ENCODE data around the gene DGKI.

Gene DGKI

GRCh38 chr7:137801003-137801402, 45.8 kb downstream of the DGKI start:
- Mint-ChIP-seq H3K27ac (no peak overlapping the region), H3K4me1 (no peaks in the 10 kb centered on the region), H3K36me3 (no peaks in the 10 kb centered on the region), H3K9me3 (no peaks in the 10 kb centered on the region), H3K27me3 (no peaks in the 10 kb centered on the region), H3K4me3 (no peak overlapping the region)
- CTCF ChIA-PET = no interaction called here
- no peak for DNase-seq

GRCh38 chr7:137798073-137798763, 48.6 kb downstream of the DGKI start:
- Mint-ChIP-seq H3K4me3 (no peak overlapping the region), H3K9me3 (no peaks in the 10 kb centered on the region), H3K27ac (no peak overlapping the region), H3K4me1 (no peaks in the 10 kb centered on the region), H3K36me3 (no peaks in the 10 kb centered on the region), H3K27me3 (no peaks in the 10 kb centered on the region)
- CTCF ChIA-PET = no interaction called here
- no peak for DNase-seq

- Mint-ChIP-seq H3K4me1 (no peaks in the 10 kb centered on the region), H3K4me3 (no peak overlapping the region), H3K27ac (no peak overlapping the region), H3K36me3 (no peaks in the 10 kb centered on the region), H3K9me3 (no peaks in the 10 kb centered on the region), H3K27me3 (no peaks in the 10 kb centered on the region)
- no peak for DNase-seq
- CTCF ChIA-PET = no interaction called here
Measured at GRCh38 chr7:137795211-137795610, 51.6 kb downstream of the DGKI start.

DNA sequence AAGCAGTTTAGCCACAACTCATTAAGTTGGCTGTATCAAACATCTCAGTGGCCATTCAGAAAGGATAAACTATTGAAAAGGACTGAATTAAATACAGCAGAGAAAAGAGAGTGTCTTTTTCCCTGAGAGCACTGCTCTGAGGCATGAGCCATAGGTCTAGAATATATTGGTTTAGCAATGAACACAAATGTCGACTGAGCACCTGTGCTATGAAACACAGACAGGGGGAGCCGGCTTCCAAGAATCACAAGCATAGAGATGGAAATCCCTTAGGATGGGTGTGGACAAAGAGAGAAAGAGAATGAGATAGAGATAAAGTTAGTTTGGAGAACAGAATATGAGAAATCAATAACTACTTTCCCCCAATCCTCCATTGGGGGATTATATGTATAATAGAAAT, 54.8 kb downstream of the DGKI start:
- CTCF ChIA-PET = interaction anchor here (0.9 kb wide), 1 partner anchor 165 kb away, joined by 3 read pairs; no protein-coding TSS in a partner anchor
- Mint-ChIP-seq H3K4me3 (no peak overlapping the region), H3K27ac (no peak overlapping the region), H3K36me3 (no peaks in the 10 kb centered on the region), H3K27me3 (no peaks in the 10 kb centered on the region), H3K4me1 (no peaks in the 10 kb centered on the region), H3K9me3 (no peaks in the 10 kb centered on the region)
- no peak for DNase-seq

DNA sequence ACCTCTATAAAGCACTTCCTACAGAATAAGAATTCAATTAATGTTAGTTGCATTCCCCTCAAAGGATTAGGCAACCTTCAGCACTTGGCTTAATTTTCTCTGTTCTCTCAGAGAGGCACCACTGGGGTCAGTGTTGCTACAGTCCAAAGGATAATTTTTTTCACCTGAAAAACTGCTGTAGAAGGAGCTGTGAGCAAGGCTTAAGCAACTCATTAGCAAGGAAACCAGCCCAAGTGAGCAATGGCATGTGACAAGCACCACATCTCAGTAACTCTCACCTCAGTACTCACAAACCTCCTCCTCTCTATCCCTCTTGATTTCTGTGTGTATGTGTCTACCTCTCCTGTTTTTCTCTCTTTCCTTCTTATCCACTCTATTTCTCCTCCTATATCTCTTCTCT, 55.9 kb downstream of the DGKI start:
- Mint-ChIP-seq H3K4me3 (no peak overlapping the region), H3K4me1 (no peaks in the 10 kb centered on the region), H3K9me3 (no peaks in the 10 kb centered on the region), H3K36me3 (no peaks in the 10 kb centered on the region), H3K27ac (no peak overlapping the region), H3K27me3 (no peaks in the 10 kb centered on the region)
- no peak for DNase-seq
- CTCF ChIA-PET = interaction anchor here (1.1 kb wide), 1 partner anchor 110 kb away, joined by 3 read pairs; no protein-coding TSS in a partner anchor

DNA sequence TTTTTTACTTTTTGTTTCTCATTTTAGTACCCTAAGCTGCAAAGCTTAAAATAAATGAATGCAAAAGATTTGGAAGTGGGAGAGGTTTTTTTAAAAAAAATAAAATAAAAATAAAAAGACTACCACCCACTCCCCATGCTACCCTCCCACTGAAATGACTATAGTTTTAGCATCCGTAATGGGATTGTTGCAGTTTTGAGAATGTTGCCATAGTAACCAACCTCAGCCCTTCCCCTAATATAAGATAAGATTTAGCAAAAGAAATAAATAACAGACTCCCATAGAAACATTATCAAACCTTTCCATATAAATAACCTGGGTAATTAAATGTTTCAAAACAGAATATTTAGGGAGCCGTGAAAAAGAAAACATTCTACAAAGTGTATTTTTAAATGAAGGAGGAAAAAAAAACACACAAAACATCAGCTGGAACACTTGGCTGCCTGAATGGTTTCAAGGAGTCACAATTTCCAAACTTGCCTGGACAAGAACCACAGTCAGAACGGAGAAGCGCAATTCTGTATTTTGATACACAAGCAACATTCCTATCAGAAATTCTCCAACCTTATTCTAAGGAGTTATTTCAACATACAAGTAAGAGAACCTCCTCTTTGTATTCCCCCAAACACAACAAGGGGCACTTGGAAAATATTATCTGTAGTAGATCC, 57.4 kb downstream of the DGKI start:
- CTCF ChIA-PET = no interaction called here
- Mint-ChIP-seq H3K9me3 (no peaks in the 10 kb centered on the region), H3K4me3 (no peak overlapping the region), H3K27ac (no peak overlapping the region), H3K4me1 (no peaks in the 10 kb centered on the region), H3K36me3 (no peaks in the 10 kb centered on the region), H3K27me3 (no peaks in the 10 kb centered on the region)
- DNase-seq = no peak

DNA sequence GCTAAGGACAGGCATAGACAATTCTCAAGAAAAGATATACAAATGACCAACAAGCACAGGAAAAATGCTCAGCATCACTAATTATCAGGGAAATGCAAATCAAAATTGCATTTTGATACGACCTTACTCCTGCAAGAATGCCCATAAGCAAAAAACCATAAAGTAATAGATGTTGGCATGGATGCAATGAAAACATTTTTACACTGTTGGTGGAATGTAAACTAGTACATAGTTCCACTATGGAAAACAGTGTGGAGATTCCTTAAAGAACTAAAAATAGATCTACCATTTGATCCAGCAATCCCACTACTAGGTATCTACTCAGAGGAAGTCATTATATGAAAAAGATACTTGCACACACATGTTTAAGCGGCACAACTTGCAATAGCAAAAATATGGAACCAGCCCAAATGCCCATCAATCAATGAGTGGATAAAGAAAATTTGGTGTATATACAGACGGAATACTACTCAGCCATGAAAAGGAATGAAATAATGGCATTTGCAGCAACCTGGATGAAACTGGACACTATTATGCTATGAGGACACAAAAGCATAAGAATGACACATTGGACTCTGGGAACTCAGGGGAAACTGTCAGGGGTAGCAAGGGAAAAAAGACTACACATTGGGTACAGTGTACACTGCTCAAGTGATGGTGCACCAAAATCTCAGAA, 59.3 kb downstream of the DGKI start:
- Mint-ChIP-seq H3K4me3 (no peak overlapping the region), H3K9me3 (no peaks in the 10 kb centered on the region), H3K4me1 (no peaks in the 10 kb centered on the region), H3K27ac (no peak overlapping the region), H3K27me3 (no peaks in the 10 kb centered on the region), H3K36me3 (no peaks in the 10 kb centered on the region)
- DNase-seq = no peak
- CTCF ChIA-PET = no interaction called here

DNA sequence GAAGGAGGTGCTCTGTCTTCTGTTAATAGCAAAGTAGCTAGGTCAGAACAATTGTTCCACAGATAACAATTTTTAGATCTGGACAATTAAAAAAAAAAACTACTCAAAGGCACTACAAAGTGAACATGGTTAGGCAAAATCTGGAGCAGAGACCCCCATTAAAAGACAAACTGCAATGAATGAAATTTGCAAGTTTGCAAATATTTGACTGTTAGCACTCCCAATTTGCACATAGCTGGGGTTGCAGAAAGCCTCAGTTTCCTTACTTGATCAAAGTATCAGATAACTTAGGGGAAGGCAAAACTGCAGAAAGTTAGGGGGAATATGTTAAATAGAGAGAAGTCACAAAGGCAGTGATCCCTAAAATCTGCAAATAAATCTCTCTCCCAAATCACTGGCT, 68.3 kb downstream of the DGKI start:
- H3K36me3 Mint-ChIP-seq = no peaks in the 10 kb centered on the region
- H3K4me1 Mint-ChIP-seq = no peaks in the 10 kb centered on the region
- no peak overlapping the region for H3K4me3 Mint-ChIP-seq
- no peak overlapping the region for H3K27ac Mint-ChIP-seq
- H3K27me3 Mint-ChIP-seq = peaks cover 5% of the 10 kb centered on the region
- CTCF ChIA-PET = no interaction called here
- no peaks in the 10 kb centered on the region for H3K9me3 Mint-ChIP-seq
- no peak for DNase-seq

DNA sequence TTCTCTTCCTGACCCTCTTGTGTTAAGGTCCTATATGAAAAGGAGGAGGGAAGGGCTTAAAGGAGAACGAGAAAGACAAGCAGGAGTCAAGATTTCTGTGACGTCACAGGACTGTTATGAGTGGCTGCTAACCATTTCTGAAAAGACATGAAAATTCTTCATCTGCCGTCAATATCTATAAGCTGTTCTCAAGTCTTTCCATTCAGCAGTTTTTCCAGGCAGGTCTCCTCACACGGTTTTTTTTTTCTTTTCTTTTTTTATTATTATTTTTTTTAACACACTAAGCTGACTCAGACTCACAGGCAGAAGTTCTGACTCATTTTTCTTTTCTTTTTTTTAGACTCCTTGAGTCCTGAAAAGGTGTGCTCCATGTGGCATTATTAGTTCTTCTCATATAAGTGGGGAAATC, 72.0 kb downstream of the DGKI start:
- no peaks in the 10 kb centered on the region for H3K36me3 Mint-ChIP-seq
- H3K27me3 Mint-ChIP-seq = no peaks in the 10 kb centered on the region
- H3K9me3 Mint-ChIP-seq = no peaks in the 10 kb centered on the region
- CTCF ChIA-PET = no interaction called here
- no peak overlapping the region for H3K4me3 Mint-ChIP-seq
- DNase-seq = no peak
- no peak overlapping the region for H3K27ac Mint-ChIP-seq
- no peaks in the 10 kb centered on the region for H3K4me1 Mint-ChIP-seq

DNA sequence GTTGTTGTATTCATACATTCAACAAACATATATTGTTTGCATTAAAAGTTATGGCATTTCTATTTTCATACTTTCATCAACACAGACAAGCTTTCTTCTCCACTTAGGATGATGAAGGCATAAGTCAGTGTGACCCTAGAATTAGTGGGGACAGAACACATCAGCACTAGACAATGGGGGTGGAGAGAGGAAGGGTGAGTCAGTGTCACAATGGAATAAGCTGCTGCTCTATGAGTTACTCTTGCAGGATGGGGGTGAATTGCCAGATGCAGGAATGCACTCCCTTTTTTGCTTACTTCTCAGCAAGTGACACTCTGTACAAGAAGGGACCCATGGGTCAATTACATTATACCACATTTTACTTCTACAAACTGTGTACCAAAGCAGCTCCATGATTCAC, 74.0 kb downstream of the DGKI start:
- H3K27ac Mint-ChIP-seq = no peak overlapping the region
- H3K27me3 Mint-ChIP-seq = peaks cover 3% of the 10 kb centered on the region
- no peak for DNase-seq
- CTCF ChIA-PET = no interaction called here
- no peak overlapping the region for H3K4me3 Mint-ChIP-seq
- H3K4me1 Mint-ChIP-seq = no peaks in the 10 kb centered on the region
- H3K9me3 Mint-ChIP-seq = no peaks in the 10 kb centered on the region
- no peaks in the 10 kb centered on the region for H3K36me3 Mint-ChIP-seq

DNA sequence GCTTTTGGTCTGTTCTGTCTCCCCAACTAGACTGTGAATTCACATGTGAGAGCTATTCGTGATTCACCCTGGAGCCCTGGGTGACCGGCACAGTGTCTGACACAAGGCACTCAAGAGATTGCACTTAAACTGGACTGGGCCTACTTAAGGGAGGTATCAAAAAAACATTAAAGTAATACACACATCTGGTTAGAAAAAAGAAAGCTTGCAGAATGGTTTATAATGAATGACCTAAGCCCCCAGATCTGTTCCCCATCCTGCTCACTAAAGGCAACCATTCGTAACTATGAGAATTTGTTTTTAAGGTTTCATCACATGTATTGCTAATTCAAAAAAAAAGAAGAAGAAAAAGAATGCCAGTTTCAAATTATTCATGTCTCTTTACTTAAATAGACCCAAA, 74.5 kb downstream of the DGKI start:
- no peak for DNase-seq
- no peaks in the 10 kb centered on the region for H3K36me3 Mint-ChIP-seq
- peaks cover 3% of the 10 kb centered on the region for H3K27me3 Mint-ChIP-seq
- CTCF ChIA-PET = no interaction called here
- H3K9me3 Mint-ChIP-seq = no peaks in the 10 kb centered on the region
- no peak overlapping the region for H3K4me3 Mint-ChIP-seq
- H3K4me1 Mint-ChIP-seq = no peaks in the 10 kb centered on the region
- H3K27ac Mint-ChIP-seq = no peak overlapping the region

- H3K27ac Mint-ChIP-seq = no peak overlapping the region
- H3K9me3 Mint-ChIP-seq = no peaks in the 10 kb centered on the region
Measured at GRCh38 chr7:137771679-137772078, 75.1 kb downstream of the DGKI start.

DNA sequence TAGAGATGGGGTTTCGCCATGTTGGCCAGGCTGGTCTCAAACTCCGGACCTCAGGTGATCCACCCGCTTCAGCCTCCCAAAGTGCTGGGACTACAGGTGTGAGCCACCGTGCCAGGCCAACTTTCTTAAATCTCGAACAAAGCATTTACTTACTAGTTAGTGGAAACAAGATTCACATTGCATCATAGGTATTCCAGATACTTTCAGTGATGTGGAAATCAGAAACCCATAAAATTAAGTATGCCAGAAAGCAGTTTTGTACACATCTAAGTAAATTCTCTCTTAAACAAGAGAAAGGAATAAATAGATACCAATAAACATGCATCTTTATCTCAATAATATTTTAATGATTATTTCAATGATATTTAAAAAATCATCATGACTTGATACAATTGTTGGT, 75.5 kb downstream of the DGKI start:
- Mint-ChIP-seq H3K27ac (no peak overlapping the region), H3K36me3 (no peaks in the 10 kb centered on the region), H3K9me3 (no peaks in the 10 kb centered on the region), H3K4me1 (no peaks in the 10 kb centered on the region), H3K27me3 (peaks cover 3% of the 10 kb centered on the region), H3K4me3 (no peak overlapping the region)
- CTCF ChIA-PET = no interaction called here
- DNase-seq = no peak

More at GRCh38 chr7:137771679-137772078, 75.1 kb downstream of the DGKI start:
- CTCF ChIA-PET = no interaction called here
- Mint-ChIP-seq H3K4me1 (no peaks in the 10 kb centered on the region), H3K27me3 (peaks cover 3% of the 10 kb centered on the region), H3K4me3 (no peak overlapping the region), H3K36me3 (no peaks in the 10 kb centered on the region)
- DNase-seq = no peak

DNA sequence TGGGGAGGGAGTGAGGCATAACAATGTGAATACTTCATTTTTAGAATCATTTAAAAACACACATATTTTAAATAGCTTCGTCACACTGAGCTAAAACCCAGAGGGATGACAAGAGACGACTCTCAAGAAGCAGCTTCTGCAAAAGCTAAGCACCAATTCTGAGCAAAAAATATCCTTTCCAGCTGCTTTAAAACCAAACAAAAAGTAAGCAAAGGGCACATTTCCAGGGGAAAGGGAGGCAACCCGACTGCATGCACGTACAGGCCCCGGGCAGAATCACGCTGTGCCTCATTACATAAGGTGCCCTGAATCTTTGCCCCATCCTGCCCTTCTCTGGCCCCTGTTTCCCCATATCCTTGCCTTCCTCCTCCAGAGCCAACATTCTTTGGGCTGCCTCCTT, 78.4 kb downstream of the DGKI start:
- Mint-ChIP-seq H3K27ac (no peak overlapping the region), H3K4me3 (no peak overlapping the region), H3K9me3 (no peaks in the 10 kb centered on the region), H3K4me1 (no peaks in the 10 kb centered on the region), H3K27me3 (peaks cover 3% of the 10 kb centered on the region), H3K36me3 (no peaks in the 10 kb centered on the region)
- CTCF ChIA-PET = no interaction called here
- no peak for DNase-seq

DNA sequence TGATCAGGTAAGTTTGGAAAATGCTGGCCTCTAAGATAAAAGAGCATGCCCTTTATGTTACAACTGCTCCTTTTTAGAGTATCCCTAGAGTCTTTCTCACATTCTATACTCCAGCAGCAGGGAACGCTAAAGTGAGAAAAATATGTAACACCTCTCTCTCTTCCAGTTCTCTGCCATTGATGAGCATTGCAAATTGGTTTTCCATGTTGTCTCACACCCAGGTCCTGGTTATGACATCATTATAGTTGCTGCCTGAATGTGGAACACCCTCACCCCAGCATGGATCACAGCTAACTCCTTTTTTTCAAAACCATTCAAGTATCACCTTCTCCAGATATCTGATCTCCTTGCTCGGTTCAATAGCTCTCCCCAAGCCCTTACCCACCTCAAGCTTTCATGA, 84.4 kb downstream of the DGKI start:
- DNase-seq = no peak
- Mint-ChIP-seq H3K27ac (no peak overlapping the region), H3K9me3 (no peaks in the 10 kb centered on the region), H3K4me1 (no peaks in the 10 kb centered on the region), H3K27me3 (no peaks in the 10 kb centered on the region), H3K36me3 (no peaks in the 10 kb centered on the region), H3K4me3 (no peak overlapping the region)
- CTCF ChIA-PET = no interaction called here
